GM19372 (cell line): Measurements from ENCODE around the gene LGR6.

Source experiments
- ATAC-seq: cut with Tn5 transposase; IDR thresholded peaks from one replicate; pipeline ENCODE4 v1.9.1; 2021; ENCODE audit warnings: mild to moderate bottlenecking, low read depth, moderate library complexity; ENCODE audit not compliant: unreplicated experiment

The LGR6 gene

GRCh38 chr1:202281316-202282024, 87.9 kb downstream of the LGR6 start:
- no peak for ATAC-seq

GRCh38 chr1:202282025-202282371, 88.4 kb downstream of the LGR6 start:
- ATAC-seq: no peak

- ATAC-seq: no peak
Observed at GRCh38 chr1:202282596-202283283, 89.1 kb downstream of the LGR6 start.

GRCh38 chr1:202283379-202283844, 89.8 kb downstream of the LGR6 start:
- no peak for ATAC-seq

- ATAC-seq: no peak
Observed at GRCh38 chr1:202283991-202284390, 90.4 kb downstream of the LGR6 start.

- no peak for ATAC-seq
Observed at GRCh38 chr1:202285908-202286307, 92.3 kb downstream of the LGR6 start.

- no peak for ATAC-seq
Observed at GRCh38 chr1:202286622-202287097, 93.1 kb downstream of the LGR6 start.

- ATAC-seq: no peak
Observed at GRCh38 chr1:202287196-202287595, 93.6 kb downstream of the LGR6 start.

GRCh38 chr1:202288177-202288576, 94.6 kb downstream of the LGR6 start:
- ATAC-seq: no peak

GRCh38 chr1:202289009-202289408, 95.4 kb downstream of the LGR6 start:
- no peak for ATAC-seq

GRCh38 chr1:202291001-202291400, 97.4 kb downstream of the LGR6 start:
- ATAC-seq: no peak

GRCh38 chr1:202291961-202292712, 98.5 kb downstream of the LGR6 start:
- no peak for ATAC-seq

GRCh38 chr1:202292773-202293172, 99.2 kb downstream of the LGR6 start:
- no peak for ATAC-seq

- no peak for ATAC-seq
Observed at GRCh38 chr1:202293569-202293968, 100.0 kb downstream of the LGR6 start.

- ATAC-seq: no peak
Observed at GRCh38 chr1:202302166-202302565, 108.6 kb downstream of the LGR6 start.

- ATAC-seq: no peak
Observed at GRCh38 chr1:202304375-202304774, 110.8 kb downstream of the LGR6 start.

GRCh38 chr1:202305168-202305567, 111.6 kb downstream of the LGR6 start:
- no peak for ATAC-seq

- no peak for ATAC-seq
Observed at GRCh38 chr1:202306535-202307345, 113.1 kb downstream of the LGR6 start.

GRCh38 chr1:202310071-202310725, 116.6 kb downstream of the LGR6 start:
- ATAC-seq: no peak

GRCh38 chr1:202310746-202311145, 117.1 kb downstream of the LGR6 start:
- no peak for ATAC-seq
